Measurements from ENCODE around the gene DUXB.

Gene DUXB

DNA sequence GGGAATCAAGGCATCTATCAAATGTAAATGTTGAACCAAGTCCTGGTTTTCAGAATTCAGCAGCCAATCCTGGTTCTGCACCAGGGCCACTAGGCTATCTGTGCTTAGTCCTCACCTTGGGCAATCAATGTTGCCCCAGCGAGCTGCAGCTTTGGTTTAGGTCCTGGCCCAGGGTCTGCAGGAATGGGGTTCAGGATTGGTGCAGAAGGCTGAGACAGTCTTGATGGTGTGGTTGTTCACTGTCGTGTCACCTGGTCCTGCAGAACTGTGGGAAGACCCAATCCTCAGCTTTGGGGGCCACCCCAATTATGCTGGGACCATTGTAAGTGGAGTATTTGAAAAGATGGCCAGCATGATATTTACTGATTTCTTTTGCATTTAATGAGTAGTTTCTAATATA is 43.1 kb downstream of the DUXB start:
- no peak for DNase-seq

DNA sequence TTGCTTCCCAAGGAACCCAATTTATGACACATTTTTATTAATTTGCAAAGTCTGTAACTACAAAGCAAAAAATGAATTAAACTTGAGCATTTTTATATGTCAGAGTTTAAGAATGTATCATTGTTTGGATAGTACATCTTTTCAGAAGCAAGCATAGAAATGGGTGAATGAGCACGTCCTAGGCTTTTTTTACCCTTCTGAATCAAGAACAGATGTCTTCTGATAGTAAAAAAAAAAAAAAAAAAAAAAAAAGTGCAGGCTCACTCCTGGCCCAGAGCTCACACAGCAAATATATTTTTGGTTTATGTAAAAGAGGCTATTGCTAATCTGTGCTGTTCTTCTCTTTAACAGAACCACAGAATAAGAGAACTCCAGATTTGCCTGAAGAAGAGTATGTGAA is 47.3 kb downstream of the DUXB start:
- no peak for DNase-seq

GRCh38 chr16:75648265-75649076 is 52.8 kb downstream of the DUXB start:
- peak; percentile 16 for DNase-seq

DNA sequence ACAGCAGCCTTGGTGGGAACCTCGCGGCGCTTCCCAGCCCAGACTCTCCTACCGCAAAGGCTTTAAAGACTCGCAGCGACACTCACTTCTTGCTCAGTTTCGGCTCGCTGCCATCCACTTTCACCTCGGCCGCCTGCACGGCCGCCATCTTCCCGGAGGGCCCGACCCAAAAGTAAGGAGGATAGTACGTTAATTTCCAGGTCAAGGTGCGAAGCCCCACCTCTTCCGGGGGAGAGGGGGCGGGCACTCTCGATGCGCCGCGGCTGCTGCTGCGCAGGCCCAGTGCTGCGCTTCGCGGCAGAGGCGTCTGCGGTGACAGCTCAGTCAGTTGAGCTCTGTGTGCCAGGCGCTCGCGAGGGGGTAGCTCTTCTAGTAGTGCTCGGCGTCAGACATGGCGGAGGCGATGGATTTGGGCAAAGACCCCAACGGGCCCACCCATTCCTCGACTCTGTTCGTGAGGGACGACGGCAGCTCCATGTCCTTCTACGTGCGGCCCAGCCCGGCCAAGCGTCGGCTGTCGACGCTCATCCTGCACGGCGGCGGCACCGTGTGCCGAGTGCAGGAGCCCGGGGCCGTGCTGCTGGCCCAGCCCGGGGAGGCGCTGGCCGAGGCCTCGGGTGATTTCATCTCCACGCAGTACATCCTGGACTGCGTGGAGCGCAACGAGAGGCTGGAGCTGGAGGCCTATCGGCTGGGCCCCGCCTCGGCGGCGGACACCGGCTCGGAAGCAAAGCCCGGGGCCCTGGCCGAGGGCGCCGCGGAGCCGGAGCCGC is 53.6 kb downstream of the DUXB start, which contains the start of the genes KARS1 and TERF2IP:
Gene KARS1, minus strand, starts transcription at position 174 of the 773 bp plus-strand sequence. Its CDS starts 26 bp downstream, at position 148.
Gene TERF2IP, plus strand, starts transcription at position 282 of the 773 bp plus-strand sequence. Its CDS starts 110 bp downstream, at position 392.
- peak; percentile 83 for DNase-seq

DNA sequence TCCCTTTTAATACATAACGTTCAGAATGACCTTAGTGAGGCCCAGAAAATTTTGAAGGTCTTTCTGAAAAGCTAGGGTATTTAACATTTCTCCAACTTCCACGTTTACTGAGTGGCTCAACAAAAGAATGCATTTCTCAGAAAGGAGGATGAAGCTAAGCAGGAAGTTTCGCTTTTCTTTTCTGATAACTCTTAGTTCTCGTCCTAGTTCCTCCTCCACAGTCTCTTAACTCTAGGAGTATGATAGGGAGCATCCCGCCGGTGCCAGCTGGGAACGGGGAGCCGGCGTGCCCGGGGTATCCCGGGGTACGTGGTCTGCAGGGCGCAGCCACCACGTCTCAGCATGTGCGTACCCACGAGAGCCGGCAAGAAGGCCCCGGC is 54.2 kb downstream of the DUXB start:
- DNase-seq: no peak

- DNase-seq: no peak
Observed at GRCh38 chr16:75644240-75645012, 56.8 kb downstream of the DUXB start.
